B cell (primary cell): Measurements from ENCODE around the gene MED15. TPM values are rescaled to one million over a fixed set of nuclear protein-coding genes. Genes with fewer than 3 reads are reported as not detected.

ENCODE experiments used
- ATAC-seq: fragments of 200-7000 bp; cut with Tn5 transposase; one replicate; pipeline ENCODE4 v1.10.0; 2021; ENCODE audit warnings: low read depth, mild to moderate bottlenecking, moderate number of reproducible peaks, moderate library complexity
- CTCF ChIA-PET: fragments of 350-600 bp; sonication (Branson Sonifier 250); formaldehyde crosslinking; loops from one replicate; lab custom pipeline; 2021; ENCODE audit warnings: antibody characterized with exemption, inconsistent platforms; lab: Charles Lee
- POLR2A ChIA-PET: fragments of 350-600 bp; sonication (Branson Sonifier 250); formaldehyde crosslinking; loops from one replicate; lab custom pipeline; 2021; ENCODE audit warnings: antibody characterized with exemption; lab: Charles Lee
- DNase-seq: peaks from one replicate; pipeline ENCODE4 v3.0.0; 2013
- H2AFZ ChIP-seq: 2 replicates; pipeline ENCODE4 v1.6.1; 2012; ENCODE audit warnings: mild to moderate bottlenecking, low read depth, low read length; ENCODE audit not compliant: insufficient read depth, poor library complexity, severe bottlenecking
- H3K27ac ChIP-seq, 2 donors: 1 replicate in 1 of 2; 2 replicates in 1 of 2; pipeline ENCODE4 v1.5.1; 2012 to 2013; ENCODE audit warnings: low read length in 2 of 2, mild to moderate bottlenecking in 2 of 2, moderate library complexity in 1 of 2
- H3K27me3 ChIP-seq, 4 experiments: fragments of 200-600 bp in 1 of 4; sonication (generic) in 1 of 4; replicated peaks in 1 of 4; 1 replicate in 2 of 4; 2 replicates in 2 of 4; pipeline versions ENCODE4 v1.6.1 to v1.7.0; 2013 to 2016; ENCODE audit warnings: low read length in 3 of 4, mild to moderate bottlenecking in 2 of 4, mixed read lengths in 1 of 4, moderate library complexity in 1 of 4; ENCODE audit not compliant: insufficient read depth in 4 of 4, control insufficient read depth in 3 of 4; ENCODE audit errors: control extremely low read depth in 1 of 4
- H3K36me3 ChIP-seq, 2 experiments: replicated peaks in 1 of 2; 1 replicate in 1 of 2; 2 replicates in 1 of 2; pipeline versions ENCODE4 v1.6.1 to v1.7.1; 2013; ENCODE audit warnings: low read length in 1 of 2; ENCODE audit not compliant: insufficient read depth in 2 of 2, control insufficient read depth in 1 of 2; ENCODE audit errors: control extremely low read depth in 1 of 2, extremely low read depth in 1 of 2
- H3K4me1 ChIP-seq, 2 donors: fragments of 200-600 bp in 1 of 2; sonication (generic) in 1 of 2; 1 replicate in 1 of 2; 2 replicates in 1 of 2; pipeline versions ENCODE4 v1.5.1 to v1.6.1; 2013 to 2017; ENCODE audit warnings: low read length in 2 of 2; ENCODE audit not compliant: control insufficient read depth in 2 of 2, insufficient read depth in 2 of 2
- H3K4me2 ChIP-seq: replicated peaks from 2 replicates; pipeline ENCODE3; 2012; ENCODE audit warnings: mild to moderate bottlenecking, low read depth, low read length; ENCODE audit not compliant: poor library complexity, severe bottlenecking
- H3K4me3 ChIP-seq, 5 experiments: fragments of 200-600 bp in 1 of 5; sonication (generic) in 1 of 5; 1 replicate in 3 of 5; 2 replicates in 2 of 5; pipeline versions ENCODE4 v1.5.1 to v1.7.0; 2011 to 2016; ENCODE audit warnings: low read length in 4 of 5, mild to moderate bottlenecking in 4 of 5, low read depth in 2 of 5, control low read depth in 1 of 5, moderate library complexity in 1 of 5; ENCODE audit not compliant: insufficient read depth in 1 of 5; ENCODE audit errors: control extremely low read depth in 1 of 5, extremely low read depth in 1 of 5
- H3K79me2 ChIP-seq: fragments of 200-600 bp; sonication (generic); one replicate; pipeline ENCODE4 v1.6.0; 2016; ENCODE audit warnings: low read length; ENCODE audit not compliant: control insufficient read depth, insufficient read depth
- H3K9ac ChIP-seq: fragments of 200-600 bp; sonication (generic); 2 replicates; pipeline ENCODE4 v1.6.1; 2017; ENCODE audit warnings: mild to moderate bottlenecking, low read length, moderate library complexity
- H3K9me3 ChIP-seq, 3 donors: one replicate each; pipeline versions ENCODE4 v1.6.1 to v1.7.1; 2013; ENCODE audit warnings: low read length in 2 of 3; ENCODE audit not compliant: control insufficient read depth in 2 of 3, insufficient read depth in 1 of 3; ENCODE audit errors: control extremely low read depth in 1 of 3
- H4K20me1 ChIP-seq: 2 replicates; pipeline ENCODE4 v1.6.0; 2012; ENCODE audit warnings: mild to moderate bottlenecking, low read length; ENCODE audit not compliant: insufficient read depth, control insufficient read depth, poor library complexity, severe bottlenecking
- H3K27ac Mint-ChIP-seq: one replicate; pipeline ENCODE4 v1.8.0; 2021; ENCODE audit warnings: mixed read lengths
- H3K27me3 Mint-ChIP-seq: one replicate; pipeline ENCODE4 v1.8.0; 2021; ENCODE audit warnings: mixed read lengths
- H3K4me1 Mint-ChIP-seq: one replicate; pipeline ENCODE4 v1.8.0; 2021; ENCODE audit warnings: mixed read lengths
- H3K4me3 Mint-ChIP-seq: one replicate; pipeline ENCODE4 v1.8.0; 2021; ENCODE audit warnings: mixed read lengths
- H3K9me3 Mint-ChIP-seq: one replicate; pipeline ENCODE4 v1.8.0; 2022; ENCODE audit warnings: mixed read lengths; ENCODE audit not compliant: insufficient read depth
- CTCF ChIP-seq: fragments of 200-600 bp; IDR thresholded peaks from one replicate; pipeline ENCODE4 v1.8.0; 2022; ENCODE audit warnings: antibody characterized with exemption, mild to moderate bottlenecking
- EZH2 ChIP-seq: IDR thresholded peaks from 2 replicates; pipeline ENCODE4 v1.6.1; 2012; ENCODE audit warnings: borderline replicate concordance, low read depth, mild to moderate bottlenecking, moderate library complexity, low read length; ENCODE audit not compliant: insufficient read depth, poor library complexity, severe bottlenecking
- WGBS: methylation state at CpG from one replicate; pipeline ENCODE4 v1.1.5; 2013; ENCODE audit warnings: missing lambda C conversion rate; ENCODE audit not compliant: insufficient coverage; 5-methylcytosine and 5-hydroxymethylcytosine counted together
- intact Hi-C: fragments of 100-400 bp; cut with micrococcal nuclease; formaldehyde crosslinking; loops from one replicate; pipeline ENCODE4 v1.10.0; 2022
- polyA plus RNA-seq: library from polyadenylated mRNA; depleted of rRNA; stranded (reverse); fragments of >200 nt; gene quantifications from 2 replicates; pipeline ENCODE4 v1.2.3, GENCODE V29; 2012
- small RNA-seq: library from RNA; depleted of rRNA; stranded (forward); fragments of <200 nt; gene quantifications from one replicate; pipeline ENCODE3, GENCODE V24; 2012; ENCODE audit warnings: low replicate concordance, low read depth; ENCODE audit not compliant: insufficient read length
- total RNA-seq, 2 donors: library from RNA; stranded (reverse); fragments of 120-200 nt in 1 of 2; gene quantifications; 1 replicate in 1 of 2; 2 replicates in 1 of 2; pipeline versions ENCODE4 v1.2.3 to v1.2.4, GENCODE V29; 2013 to 2022

The MED15 gene
- total and polyA plus RNA-seq, 2 donors (not counting 1 experiment from before 2014, with no cell fraction given), result 109 to 134 TPM

DNA sequence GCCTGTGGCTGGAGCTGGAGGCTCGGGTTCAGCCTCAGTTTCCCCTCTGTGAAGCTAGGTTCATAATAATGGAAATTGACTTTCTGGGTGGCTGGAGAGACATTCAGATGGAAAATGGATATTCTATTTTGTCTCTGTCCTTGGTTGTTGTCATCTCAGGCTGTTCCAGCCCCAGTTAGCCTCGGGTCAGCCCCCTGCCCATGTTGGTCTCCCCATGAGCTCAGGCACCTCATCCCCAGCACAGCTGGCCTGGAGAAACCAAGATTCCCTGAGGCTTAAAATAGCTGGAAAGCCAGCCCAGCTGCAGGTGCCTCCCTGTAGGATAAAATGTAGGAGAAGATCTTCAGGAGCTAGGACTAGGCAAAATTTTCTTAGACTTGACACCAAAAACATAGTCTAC, 129.5 kb downstream of the MED15 start:
- Histone ChIP-seq H3K9me3 (peaks cover 0 to 3% (median 3%) of the 10 kb centered on the region in 3 donors), H2AFZ (no peak overlapping the region), H3K4me3 (no peak overlapping the region), H3K4me1 (no peaks in the 10 kb centered on the region), H4K20me1 (no peaks in the 10 kb centered on the region), H3K27me3 (peaks cover 0 to 5% (median 0%) of the 10 kb centered on the region in 4 experiments), H3K27ac (no peak overlapping the region), H3K79me2 (no peaks in the 10 kb centered on the region), H3K4me2 (no peak overlapping the region), H3K36me3 (no peaks in the 10 kb centered on the region), H3K9ac (no peak overlapping the region)
- no peak for DNase-seq
- H3K27me3 Mint-ChIP-seq, result peaks cover 24% of the 10 kb centered on the region
- CTCF ChIA-PET, result interaction anchor here (1.2 kb wide), 1 partner anchor 73 kb away, joined by 4 read pairs; no protein-coding TSS in a partner anchor
- no peak for ATAC-seq
- H3K27ac Mint-ChIP-seq, result no peak overlapping the region
- H3K4me3 Mint-ChIP-seq, result no peak overlapping the region
- TF ChIP-seq EZH2, result no peak
- no peak for TF ChIP-seq CTCF
- H3K9me3 Mint-ChIP-seq, result peaks cover 3% of the 10 kb centered on the region
- WGBS, result 94% methylated on average over 2 of the region's 2 CpGs
- H3K4me1 Mint-ChIP-seq, result no peaks in the 10 kb centered on the region
- POLR2A ChIA-PET, result no interaction called here
- intact Hi-C loops, result no loop called here

Small RNAs within 50 kb of the gene (small RNA-seq; reads per million reads assigned to genes)
- not detected for gene IGLL4P
- not detected for gene RF00019
- gene RN7SL812P, result not detected
- gene RNY1P9, result not detected

Other genes with a start within 250 kb of the MED15 start
- gene RTN4R, start 239.3 kb upstream of the MED15 start, total RNA-seq, result 0.42 and 0.51 TPM in 2 replicates
- gene RTN4R, start 239.3 kb upstream of the MED15 start, polyA plus RNA-seq, result 0.79 and 0.92 TPM in 2 replicates
- 20.5 and 21.2 TPM in 2 replicates for gene DGCR6L, start 187.6 kb upstream of the MED15 start, total RNA-seq
- gene DGCR6L, start 187.6 kb upstream of the MED15 start, polyA plus RNA-seq, result 24.3 and 33.4 TPM in 2 replicates
- gene ZNF74, start 113.5 kb upstream of the MED15 start, total RNA-seq, result 11.6 and 13.0 TPM in 2 replicates
- 8.8 and 11.6 TPM in 2 replicates for gene ZNF74, start 113.5 kb upstream of the MED15 start, polyA plus RNA-seq
- 0.68 and 0.86 TPM in 2 replicates for gene SCARF2, start 69.8 kb upstream of the MED15 start, total RNA-seq
- 1.3 and 1.8 TPM in 2 replicates for gene SCARF2, start 69.8 kb upstream of the MED15 start, polyA plus RNA-seq
- gene KLHL22, start 11.8 kb upstream of the MED15 start, total RNA-seq, result 45.6 and 55.7 TPM in 2 replicates
- gene KLHL22, start 11.8 kb upstream of the MED15 start, polyA plus RNA-seq, result 33.9 and 37.0 TPM in 2 replicates